Activated B cell treated with CpG ODN at 0.5 μM for 24 hours (primary cell): ENCODE results near the gene PTMA. TPM values are rescaled to one million over a fixed set of nuclear protein-coding genes. Genes with fewer than 3 reads are reported as not detected.

ENCODE experiments used
- ATAC-seq: fragments of 200-7000 bp; cut with Tn5 transposase; one replicate; pipeline ENCODE4 v1.10.0; 2021; ENCODE audit warnings: low read depth, mild to moderate bottlenecking, moderate library complexity
- CTCF ChIA-PET: fragments of 350-600 bp; sonication (Branson Sonifier 250); formaldehyde crosslinking; loops from one replicate; lab custom pipeline; 2021; ENCODE audit warnings: antibody characterized with exemption; lab: Charles Lee
- POLR2A ChIA-PET: fragments of 350-600 bp; sonication (Branson Sonifier 250); formaldehyde crosslinking; loops from one replicate; lab custom pipeline; 2021; ENCODE audit warnings: antibody characterized with exemption; lab: Charles Lee
- DNase-seq: peaks from one replicate; pipeline ENCODE4 v3.0.0; 2022
- H3K27ac Mint-ChIP-seq: one replicate; pipeline ENCODE4 v1.8.0; 2020; ENCODE audit warnings: mixed read lengths
- H3K27me3 Mint-ChIP-seq: one replicate; pipeline ENCODE4 v1.8.0; 2021; ENCODE audit warnings: mixed read lengths
- H3K36me3 Mint-ChIP-seq: one replicate; pipeline ENCODE4 v1.8.0; 2021; ENCODE audit warnings: low read depth, mixed read lengths
- H3K4me1 Mint-ChIP-seq: one replicate; pipeline ENCODE4 v1.8.0; 2021; ENCODE audit warnings: mixed read lengths
- H3K4me3 Mint-ChIP-seq: one replicate; pipeline ENCODE4 v1.8.0; 2020; ENCODE audit warnings: mild to moderate bottlenecking, mixed read lengths
- H3K9me3 Mint-ChIP-seq: one replicate; pipeline ENCODE4 v1.8.0; 2020; ENCODE audit warnings: mixed read lengths
- intact Hi-C: fragments of 100-400 bp; cut with micrococcal nuclease; formaldehyde crosslinking; loops from one replicate; pipeline ENCODE4 v1.15.1; 2024
- total RNA-seq: library from RNA; stranded (reverse); gene quantifications from 2 replicates; pipeline ENCODE4 v1.2.3, GENCODE V29; 2022
- TF ChIP-seq, protein P1 (sequence below): fragments of 200-600 bp; IDR thresholded peaks from one replicate; pipeline ENCODE4 v1.8.0; 2022; ENCODE audit warnings: antibody characterized with exemption, mild to moderate bottlenecking

The PTMA gene
- total RNA-seq, 1 donor from 2014 or later, result 1,531 TPM

DNA sequence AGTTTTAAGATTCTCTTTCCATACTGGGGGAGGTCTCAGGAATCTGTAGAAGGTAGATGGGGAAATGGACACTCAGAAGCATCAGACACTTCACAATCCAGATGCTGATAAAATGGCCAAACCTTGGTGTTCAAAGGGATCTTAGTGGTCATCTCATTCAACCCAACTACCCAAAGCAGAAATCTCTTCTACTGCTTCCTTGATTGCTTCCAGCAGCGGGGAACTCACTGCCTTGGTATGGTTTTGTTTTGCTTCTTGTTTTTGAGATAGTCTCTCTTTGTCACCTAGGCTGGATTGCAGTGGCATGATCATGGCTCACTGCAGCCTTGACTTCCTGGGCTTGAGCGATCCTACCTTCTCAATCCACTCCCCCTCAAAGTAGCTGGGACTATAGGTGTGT is 39.3 kb upstream of the PTMA start:
- Mint-ChIP-seq H3K4me1 (peaks cover 94% of the 10 kb centered on the region), H3K27me3 (no peaks in the 10 kb centered on the region), H3K4me3 (peak overlapping the region; percentile 19), H3K36me3 (no peaks in the 10 kb centered on the region), H3K27ac (peak overlapping the region; percentile 98), H3K9me3 (no peaks in the 10 kb centered on the region)
- CTCF ChIA-PET, result interaction anchor here (0.5 kb wide), 1 partner anchor 38 kb away, joined by 3 read pairs; no protein-coding TSS in a partner anchor
- intact Hi-C loops, result no loop called here
- TF ChIP-seq, protein P1, sequence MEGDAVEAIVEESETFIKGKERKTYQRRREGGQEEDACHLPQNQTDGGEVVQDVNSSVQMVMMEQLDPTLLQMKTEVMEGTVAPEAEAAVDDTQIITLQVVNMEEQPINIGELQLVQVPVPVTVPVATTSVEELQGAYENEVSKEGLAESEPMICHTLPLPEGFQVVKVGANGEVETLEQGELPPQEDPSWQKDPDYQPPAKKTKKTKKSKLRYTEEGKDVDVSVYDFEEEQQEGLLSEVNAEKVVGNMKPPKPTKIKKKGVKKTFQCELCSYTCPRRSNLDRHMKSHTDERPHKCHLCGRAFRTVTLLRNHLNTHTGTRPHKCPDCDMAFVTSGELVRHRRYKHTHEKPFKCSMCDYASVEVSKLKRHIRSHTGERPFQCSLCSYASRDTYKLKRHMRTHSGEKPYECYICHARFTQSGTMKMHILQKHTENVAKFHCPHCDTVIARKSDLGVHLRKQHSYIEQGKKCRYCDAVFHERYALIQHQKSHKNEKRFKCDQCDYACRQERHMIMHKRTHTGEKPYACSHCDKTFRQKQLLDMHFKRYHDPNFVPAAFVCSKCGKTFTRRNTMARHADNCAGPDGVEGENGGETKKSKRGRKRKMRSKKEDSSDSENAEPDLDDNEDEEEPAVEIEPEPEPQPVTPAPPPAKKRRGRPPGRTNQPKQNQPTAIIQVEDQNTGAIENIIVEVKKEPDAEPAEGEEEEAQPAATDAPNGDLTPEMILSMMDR, result no peak
- no peak for DNase-seq
- POLR2A ChIA-PET, result interaction anchor here (0.9 to 20.7 kb wide), 3 partner anchors 43 to 205 kb away, joined by 3 to 1242 read pairs (median 298); partner anchors contain the start of genes NCL and PTMA
- ATAC-seq, result no peak

DNA sequence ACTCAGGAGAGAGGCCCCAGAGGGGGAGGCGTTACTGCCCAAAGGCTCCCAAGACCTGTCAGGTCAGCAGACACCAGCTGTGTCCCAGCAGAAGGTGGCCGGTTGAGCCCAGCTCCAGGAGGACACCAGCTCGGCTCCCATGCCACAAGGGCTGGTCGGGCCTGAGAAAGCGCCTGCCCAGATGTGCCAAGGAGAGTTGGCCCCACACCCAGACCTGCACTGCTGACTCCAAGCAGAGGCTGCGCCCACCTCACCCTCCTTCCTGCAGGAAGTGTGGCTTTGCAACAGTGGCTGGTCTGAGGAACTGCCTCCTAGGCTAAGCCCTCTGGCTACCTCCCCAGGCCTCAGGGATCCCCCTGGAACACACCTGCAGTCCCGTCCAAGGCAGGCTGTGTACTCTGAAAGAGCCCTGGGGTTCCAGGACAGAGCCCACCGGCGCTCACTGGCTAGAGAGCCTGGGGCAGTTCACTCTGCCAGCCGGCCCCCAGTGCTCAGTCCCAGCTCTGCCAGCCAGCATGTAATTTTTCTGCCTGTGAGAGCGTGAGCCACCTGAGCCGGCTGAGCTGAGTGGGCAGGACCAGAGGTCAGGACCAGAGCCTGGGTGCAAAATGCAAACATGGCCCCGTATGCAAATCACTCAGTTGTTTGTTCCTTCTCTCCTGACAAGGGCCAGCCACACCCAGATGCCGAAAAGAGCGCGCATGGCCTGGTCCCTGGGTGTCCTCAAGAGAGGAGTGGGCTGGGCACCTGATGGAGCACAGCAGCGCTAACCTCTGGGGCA is 36.9 kb upstream of the PTMA start:
- H3K4me3 Mint-ChIP-seq, result peak overlapping the region; percentile 85
- H3K9me3 Mint-ChIP-seq, result no peaks in the 10 kb centered on the region
- peak overlapping the region; percentile 98 for H3K27ac Mint-ChIP-seq
- no peaks in the 10 kb centered on the region for H3K27me3 Mint-ChIP-seq
- H3K36me3 Mint-ChIP-seq, result no peaks in the 10 kb centered on the region
- intact Hi-C loops, result loop anchor here (1.0 to 2.0 kb wide), 6 partner anchors 9 to 207 kb away; partner anchors contain the start of genes NCL, PDE6D and PTMA
- ChIA-PET CTCF (interaction anchor here (1.0 to 20.2 kb wide), 7 partner anchors 9 to 67 kb away, joined by 4 to 429 read pairs (median 28); partner anchors contain the start of gene PTMA), POLR2A (interaction anchor here (0.6 to 20.7 kb wide), 23 partner anchors 11 to 1446 kb away, joined by 3 to 1242 read pairs (median 8); partner anchors contain the start of genes NCL, PTMA and SP140)
- DNase-seq, result peak; percentile 68
- TF ChIP-seq, protein P1, result no peak
- peaks cover 96% of the 10 kb centered on the region for H3K4me1 Mint-ChIP-seq
- peak; percentile 21 for ATAC-seq

DNA sequence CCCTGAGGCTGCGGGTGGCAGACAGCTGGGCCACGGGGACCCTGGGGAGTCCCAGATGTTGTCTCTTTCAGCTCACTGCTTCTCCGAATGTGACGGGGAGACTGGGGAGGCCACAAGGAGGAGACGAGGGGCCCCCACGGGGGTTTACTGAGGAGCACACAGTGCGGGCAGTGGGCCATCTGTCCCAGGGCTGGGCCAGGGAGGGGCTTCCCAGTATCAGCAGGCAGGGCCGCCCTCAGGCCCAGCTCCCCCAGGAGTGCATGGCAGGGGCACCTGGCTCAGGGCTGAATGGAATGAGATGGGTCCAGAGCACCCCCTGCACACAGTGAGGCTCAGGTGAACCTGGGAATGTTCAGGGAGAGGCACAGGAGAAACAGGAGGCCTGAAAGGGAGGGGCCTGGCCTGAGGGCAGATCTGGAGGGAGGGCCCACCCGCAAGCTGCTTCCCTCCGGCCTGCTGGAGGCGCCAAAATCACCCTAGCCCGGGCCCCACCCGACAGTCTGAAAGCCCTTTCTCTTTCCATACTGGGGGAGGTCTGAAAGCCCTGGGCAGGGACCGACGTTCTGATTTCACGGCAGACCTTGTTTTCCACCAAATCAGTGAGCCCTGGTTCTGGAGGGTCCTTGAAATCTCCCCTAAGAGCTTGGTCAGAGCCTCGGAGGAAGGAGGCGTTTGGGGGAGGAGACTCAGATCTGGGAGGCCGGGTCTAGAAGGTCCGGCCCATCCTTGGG is 35.5 kb upstream of the PTMA start:
- Mint-ChIP-seq H3K36me3 (no peaks in the 10 kb centered on the region), H3K27me3 (no peaks in the 10 kb centered on the region), H3K27ac (peak overlapping the region; percentile 98), H3K9me3 (no peaks in the 10 kb centered on the region), H3K4me3 (peak overlapping the region; percentile 85), H3K4me1 (peaks cover 88% of the 10 kb centered on the region)
- intact Hi-C loops, result loop anchor here (1.0 to 2.0 kb wide), 6 partner anchors 10 to 208 kb away; partner anchors contain the start of genes NCL, PDE6D and PTMA
- ChIA-PET CTCF (interaction anchor here (0.9 to 20.2 kb wide), 12 partner anchors 10 to 71 kb away, joined by 3 to 429 read pairs (median 6); partner anchors contain the start of gene PTMA), POLR2A (interaction anchor here (0.6 to 20.7 kb wide), 31 partner anchors 10 to 1851 kb away, joined by 3 to 1242 read pairs (median 6); partner anchors contain the start of genes NCL, PDE6D, PTMA and SP140)
- TF ChIP-seq, protein P1, result no peak
- ATAC-seq, result peak; percentile 68
- DNase-seq, result peak; percentile 91

DNA sequence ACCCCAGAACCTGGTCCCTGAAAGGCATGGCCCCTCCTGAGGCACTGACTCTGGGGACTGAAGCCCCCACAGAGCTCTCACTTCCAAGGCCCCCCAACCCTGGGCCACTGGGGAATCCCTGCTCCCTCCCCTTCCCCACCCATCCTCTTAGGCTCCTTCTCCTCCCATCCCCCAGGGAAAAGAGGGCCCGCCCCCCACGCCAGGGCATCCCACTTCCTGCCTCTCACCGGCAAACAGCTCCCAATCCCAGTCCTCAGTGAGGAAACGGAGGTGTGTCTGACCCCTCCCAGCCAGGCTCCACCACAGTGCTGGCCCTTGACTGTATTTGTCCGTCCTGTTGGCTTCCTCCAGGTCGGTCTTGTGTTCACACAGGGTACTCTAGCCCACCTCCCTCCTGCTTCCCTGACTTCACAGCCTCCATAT is 35.0 kb upstream of the PTMA start:
- TF ChIP-seq, protein P1, result no peak
- intact Hi-C loops, result loop anchor here (2.0 kb wide), 2 partner anchors 107 to 209 kb away; partner anchors contain the start of genes NCL and PDE6D
- Mint-ChIP-seq H3K27me3 (no peaks in the 10 kb centered on the region), H3K27ac (peak overlapping the region; percentile 98), H3K9me3 (no peaks in the 10 kb centered on the region), H3K4me1 (peaks cover 84% of the 10 kb centered on the region), H3K36me3 (no peaks in the 10 kb centered on the region), H3K4me3 (peak overlapping the region; percentile 85)
- ATAC-seq, result no peak
- ChIA-PET POLR2A (interaction anchor here (1.0 to 20.7 kb wide), 21 partner anchors 9 to 1409 kb away, joined by 3 to 1242 read pairs (median 8); partner anchors contain the start of genes NCL, PDE6D and PTMA), CTCF (interaction anchor here (1.2 to 20.2 kb wide), 8 partner anchors 11 to 62 kb away, joined by 3 to 429 read pairs (median 17); partner anchors contain the start of gene PTMA)
- no peak for DNase-seq
